Measurements from ENCODE around the gene CELSR2.
A peak's percentile ranks its signal among the peaks of the same experiment; 100 is the strongest.

CELSR2 gene

DNA sequence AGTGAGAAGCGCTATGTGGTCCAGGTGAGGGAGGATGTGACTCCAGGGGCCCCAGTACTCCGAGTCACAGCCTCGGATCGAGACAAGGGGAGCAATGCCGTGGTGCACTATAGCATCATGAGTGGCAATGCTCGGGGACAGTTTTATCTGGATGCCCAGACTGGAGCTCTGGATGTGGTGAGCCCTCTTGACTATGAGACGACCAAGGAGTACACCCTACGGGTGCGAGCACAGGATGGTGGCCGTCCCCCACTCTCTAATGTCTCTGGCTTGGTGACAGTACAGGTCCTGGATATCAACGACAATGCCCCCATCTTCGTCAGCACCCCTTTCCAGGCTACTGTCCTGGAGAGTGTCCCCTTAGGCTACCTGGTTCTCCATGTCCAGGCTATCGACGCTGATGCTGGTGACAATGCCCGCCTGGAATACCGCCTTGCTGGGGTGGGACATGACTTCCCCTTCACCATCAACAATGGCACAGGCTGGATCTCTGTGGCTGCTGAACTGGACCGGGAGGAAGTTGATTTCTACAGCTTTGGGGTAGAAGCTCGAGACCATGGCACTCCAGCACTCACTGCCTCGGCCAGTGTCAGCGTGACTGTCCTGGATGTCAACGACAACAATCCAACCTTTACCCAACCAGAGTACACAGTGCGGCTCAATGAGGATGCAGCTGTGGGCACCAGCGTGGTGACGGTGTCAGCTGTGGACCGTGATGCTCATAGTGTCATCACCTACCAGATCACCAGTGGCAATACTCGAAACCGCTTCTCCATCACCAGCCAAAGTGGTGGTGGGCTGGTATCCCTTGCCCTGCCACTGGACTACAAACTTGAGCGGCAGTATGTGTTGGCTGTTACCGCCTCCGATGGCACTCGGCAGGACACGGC lies 2.2 kb downstream of the CELSR2 start:
- H3K9me3 ChIP-seq (ENCODE audit: control extremely low read depth in 1 of 5, control insufficient read depth in 4 of 5, insufficient read depth in 2 of 5, low read depth in 1 of 5, low read length in 4 of 5): peaks cover 0 to 2% (median 0%) of the 10 kb centered on the region in 5 experiments
- H3K27me3 ChIP-seq (replicated peaks in 2 of 5; ENCODE audit: control insufficient read depth in 4 of 5, insufficient read depth in 5 of 5, low read length in 4 of 5): peaks cover 0 to 95% (median 28%) of the 10 kb centered on the region in 5 experiments
- POLR2A ChIA-PET: no interaction called here

DNA sequence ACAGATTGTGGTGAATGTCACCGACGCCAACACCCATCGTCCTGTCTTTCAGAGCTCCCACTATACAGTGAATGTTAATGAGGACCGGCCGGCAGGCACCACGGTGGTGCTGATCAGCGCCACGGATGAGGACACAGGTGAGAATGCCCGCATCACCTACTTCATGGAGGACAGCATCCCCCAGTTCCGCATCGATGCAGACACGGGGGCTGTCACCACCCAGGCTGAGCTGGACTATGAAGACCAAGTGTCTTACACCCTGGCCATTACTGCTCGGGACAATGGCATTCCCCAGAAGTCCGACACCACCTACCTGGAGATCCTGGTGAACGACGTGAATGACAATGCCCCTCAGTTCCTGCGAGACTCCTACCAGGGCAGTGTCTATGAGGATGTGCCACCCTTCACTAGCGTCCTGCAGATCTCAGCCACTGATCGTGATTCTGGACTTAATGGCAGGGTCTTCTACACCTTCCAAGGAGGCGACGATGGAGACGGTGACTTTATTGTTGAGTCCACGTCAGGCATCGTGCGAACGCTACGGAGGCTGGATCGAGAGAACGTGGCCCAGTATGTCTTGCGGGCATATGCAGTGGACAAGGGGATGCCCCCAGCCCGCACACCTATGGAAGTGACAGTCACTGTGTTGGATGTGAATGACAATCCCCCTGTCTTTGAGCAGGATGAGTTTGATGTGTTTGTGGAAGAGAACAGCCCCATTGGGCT lies 3.0 kb downstream of the CELSR2 start:
- DNase-seq: no peak
- H3K27ac ChIP-seq (ENCODE audit: insufficient read depth in 1 of 2, low read depth in 1 of 2, low read length in 2 of 2, poor library complexity in 1 of 2, severe bottlenecking in 2 of 2): no peak overlapping the region
- peaks cover 0 to 13% (median 9%) of the 10 kb centered on the region in 4 experiments for H3K4me1 ChIP-seq (ENCODE audit: control extremely low read depth in 1 of 4, control insufficient read depth in 4 of 4, insufficient read depth in 4 of 4, low read length in 3 of 4)
- H3K36me3 ChIP-seq (ENCODE audit: control insufficient read depth in 4 of 4, insufficient read depth in 4 of 4, low read length in 3 of 4): no peaks in the 10 kb centered on the region
- WGBS (ENCODE audit: insufficient coverage): 97% methylated on average over 31 of the region's 31 CpGs
- no peak overlapping the region for H3K4me3 ChIP-seq (ENCODE audit: control insufficient read depth in 1 of 7, extremely low read depth in 1 of 7, insufficient read depth in 4 of 7, low read depth in 2 of 7, low read length in 6 of 7)
- peaks cover 0 to 87% (median 28%) of the 10 kb centered on the region in 5 experiments for H3K27me3 ChIP-seq (replicated peaks in 2 of 5; ENCODE audit: control insufficient read depth in 4 of 5, insufficient read depth in 5 of 5, low read length in 4 of 5)
- ChIA-PET CTCF (interaction anchor here (1.1 to 2.8 kb wide), 5 partner anchors 9 to 14 kb away, joined by 4 to 15 read pairs (median 5); no protein-coding TSS in a partner anchor), POLR2A (no interaction called here)
- H3K9me3 ChIP-seq (ENCODE audit: control extremely low read depth in 1 of 5, control insufficient read depth in 4 of 5, insufficient read depth in 2 of 5, low read depth in 1 of 5, low read length in 4 of 5): peaks cover 0 to 2% (median 0%) of the 10 kb centered on the region in 5 experiments

More for the DNA sequence above, 2.2 kb downstream of the CELSR2 start:
- no peak for DNase-seq
- 97% methylated on average over 32 of the region's 32 CpGs for WGBS (ENCODE audit: insufficient coverage)
- no peaks in the 10 kb centered on the region for H3K36me3 ChIP-seq (ENCODE audit: control insufficient read depth in 4 of 4, insufficient read depth in 4 of 4, low read length in 3 of 4)
- no peak overlapping the region for H3K27ac ChIP-seq (ENCODE audit: insufficient read depth in 1 of 2, low read depth in 1 of 2, low read length in 2 of 2, poor library complexity in 1 of 2, severe bottlenecking in 2 of 2)
- peaks cover 0 to 13% (median 9%) of the 10 kb centered on the region in 4 experiments for H3K4me1 ChIP-seq (ENCODE audit: control extremely low read depth in 1 of 4, control insufficient read depth in 4 of 4, insufficient read depth in 4 of 4, low read length in 3 of 4)
- CTCF ChIA-PET: interaction anchor here (1.1 to 2.2 kb wide), 4 partner anchors 8 to 13 kb away, joined by 3 to 5 read pairs (median 4); no protein-coding TSS in a partner anchor
- no peak overlapping the region for H3K4me3 ChIP-seq (ENCODE audit: control insufficient read depth in 1 of 7, extremely low read depth in 1 of 7, insufficient read depth in 4 of 7, low read depth in 2 of 7, low read length in 6 of 7)

DNA sequence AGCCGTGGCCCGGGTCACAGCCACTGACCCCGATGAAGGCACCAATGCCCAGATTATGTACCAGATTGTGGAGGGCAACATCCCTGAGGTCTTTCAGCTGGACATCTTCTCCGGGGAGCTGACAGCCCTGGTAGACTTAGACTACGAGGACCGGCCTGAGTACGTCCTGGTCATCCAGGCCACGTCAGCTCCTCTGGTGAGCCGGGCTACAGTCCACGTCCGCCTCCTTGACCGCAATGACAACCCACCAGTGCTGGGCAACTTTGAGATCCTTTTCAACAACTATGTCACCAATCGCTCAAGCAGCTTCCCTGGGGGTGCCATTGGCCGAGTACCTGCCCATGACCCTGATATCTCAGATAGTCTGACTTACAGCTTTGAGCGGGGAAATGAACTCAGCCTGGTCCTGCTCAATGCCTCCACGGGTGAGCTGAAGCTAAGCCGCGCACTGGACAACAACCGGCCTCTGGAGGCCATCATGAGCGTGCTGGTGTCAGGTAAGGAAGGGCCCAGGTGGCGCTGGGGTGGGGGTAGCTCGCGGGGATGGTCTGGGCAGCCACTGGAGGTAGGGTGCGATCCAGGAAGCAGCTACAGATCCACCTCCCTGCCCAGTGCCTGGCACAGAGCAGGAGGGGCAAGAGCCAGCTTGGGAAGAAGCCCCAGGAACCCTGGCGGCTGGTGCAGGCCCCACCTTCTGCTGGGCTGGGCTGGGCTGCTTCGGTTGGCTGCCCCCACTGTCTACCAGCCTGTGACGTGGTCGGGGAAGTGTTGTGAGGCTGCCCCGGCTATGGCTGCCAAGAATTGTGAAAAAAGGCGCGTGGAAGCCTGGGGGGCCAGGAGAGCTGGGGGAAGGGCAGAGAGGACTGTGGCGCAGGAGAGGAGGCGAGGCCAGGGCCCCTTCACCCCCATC lies 3.8 kb downstream of the CELSR2 start:
- CTCF ChIA-PET: interaction anchor here (0.7 to 2.8 kb wide), 7 partner anchors 10 to 147 kb away, joined by 3 to 15 read pairs (median 5); partner anchors contain the start of gene PSRC1
- 92% methylated on average over 32 of the region's 33 CpGs for WGBS (ENCODE audit: insufficient coverage)
- Histone ChIP-seq H3K36me3 (ENCODE audit: control insufficient read depth in 4 of 4, insufficient read depth in 4 of 4, low read length in 3 of 4) (no peaks in the 10 kb centered on the region), H3K9me3 (ENCODE audit: control extremely low read depth in 1 of 5, control insufficient read depth in 4 of 5, insufficient read depth in 2 of 5, low read depth in 1 of 5, low read length in 4 of 5) (peaks cover 0 to 2% (median 0%) of the 10 kb centered on the region in 5 experiments), H3K4me1 (ENCODE audit: control extremely low read depth in 1 of 4, control insufficient read depth in 4 of 4, insufficient read depth in 4 of 4, low read length in 3 of 4) (peaks cover 0 to 13% (median 9%) of the 10 kb centered on the region in 4 experiments), H3K27ac (ENCODE audit: insufficient read depth in 1 of 2, low read depth in 1 of 2, low read length in 2 of 2, poor library complexity in 1 of 2, severe bottlenecking in 2 of 2) (no peak overlapping the region), H3K27me3 (replicated peaks in 2 of 5; ENCODE audit: control insufficient read depth in 4 of 5, insufficient read depth in 5 of 5, low read length in 4 of 5) (peaks cover 0 to 82% (median 22%) of the 10 kb centered on the region in 5 experiments), H3K4me3 (ENCODE audit: control insufficient read depth in 1 of 7, extremely low read depth in 1 of 7, insufficient read depth in 4 of 7, low read depth in 2 of 7, low read length in 6 of 7) (no peak overlapping the region)
- no peak for DNase-seq
- POLR2A ChIA-PET: no interaction called here

DNA sequence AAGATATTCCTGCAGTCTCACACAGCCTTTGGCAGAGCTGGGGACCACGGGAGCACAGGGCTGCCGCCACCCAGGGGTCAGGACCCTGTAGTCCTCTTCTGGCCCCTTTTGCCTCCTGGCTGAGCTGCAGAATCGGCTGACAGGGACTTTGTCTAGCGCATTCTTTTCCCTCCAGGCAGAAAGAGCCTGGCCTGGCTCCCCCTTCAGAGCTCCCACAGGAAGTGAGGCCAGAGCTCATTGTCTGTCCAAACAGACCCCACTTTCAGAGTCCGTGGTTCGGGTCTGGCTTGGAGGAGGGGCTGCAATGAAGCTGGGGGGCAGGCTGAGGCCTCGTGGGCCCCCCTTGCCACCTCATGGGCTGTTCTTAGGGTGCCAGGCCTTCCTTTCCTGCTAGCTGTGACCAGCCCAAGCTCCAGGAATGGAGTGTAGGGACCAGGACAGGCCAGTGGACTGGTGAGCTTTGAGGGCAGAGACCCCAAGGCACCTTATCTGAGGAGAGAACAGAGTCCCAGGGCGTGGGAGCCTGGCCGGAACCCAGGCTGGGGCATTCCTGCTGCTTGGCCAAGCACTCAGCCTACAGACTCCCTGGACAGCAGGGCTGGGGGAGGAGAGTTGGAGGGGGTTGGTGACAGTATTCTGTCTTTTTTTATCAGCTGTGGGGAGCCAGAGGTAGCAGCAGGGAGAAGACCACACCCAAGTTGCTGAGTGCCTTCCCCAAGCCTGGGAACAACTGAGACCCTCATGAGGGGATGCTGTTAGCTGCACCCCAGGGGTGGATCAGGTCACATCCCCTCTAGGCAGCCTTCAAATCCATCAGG lies 4.7 kb downstream of the CELSR2 start:
- no peak for DNase-seq
- peaks cover 0 to 2% (median 0%) of the 10 kb centered on the region in 5 experiments for H3K9me3 ChIP-seq (ENCODE audit: control extremely low read depth in 1 of 5, control insufficient read depth in 4 of 5, insufficient read depth in 2 of 5, low read depth in 1 of 5, low read length in 4 of 5)
- peak overlapping the region in 1 of 2 experiments; percentile 49 for H3K27ac ChIP-seq (ENCODE audit: insufficient read depth in 1 of 2, low read depth in 1 of 2, low read length in 2 of 2, poor library complexity in 1 of 2, severe bottlenecking in 2 of 2)
- WGBS (ENCODE audit: insufficient coverage): 79% methylated on average over 7 of the region's 9 CpGs
- ChIA-PET POLR2A (no interaction called here), CTCF (interaction anchor here (0.7 to 2.8 kb wide), 7 partner anchors 9 to 146 kb away, joined by 3 to 15 read pairs (median 4); partner anchors contain the start of gene PSRC1)
- H3K36me3 ChIP-seq (ENCODE audit: control insufficient read depth in 4 of 4, insufficient read depth in 4 of 4, low read length in 3 of 4): no peaks in the 10 kb centered on the region
- H3K4me1 ChIP-seq (ENCODE audit: control extremely low read depth in 1 of 4, control insufficient read depth in 4 of 4, insufficient read depth in 4 of 4, low read length in 3 of 4): peaks cover 0 to 12% (median 7%) of the 10 kb centered on the region in 4 experiments
- no peak overlapping the region for H3K4me3 ChIP-seq (ENCODE audit: control insufficient read depth in 1 of 7, extremely low read depth in 1 of 7, insufficient read depth in 4 of 7, low read depth in 2 of 7, low read length in 6 of 7)
- H3K27me3 ChIP-seq (replicated peaks in 2 of 5; ENCODE audit: control insufficient read depth in 4 of 5, insufficient read depth in 5 of 5, low read length in 4 of 5): peaks cover 0 to 77% (median 20%) of the 10 kb centered on the region in 5 experiments

DNA sequence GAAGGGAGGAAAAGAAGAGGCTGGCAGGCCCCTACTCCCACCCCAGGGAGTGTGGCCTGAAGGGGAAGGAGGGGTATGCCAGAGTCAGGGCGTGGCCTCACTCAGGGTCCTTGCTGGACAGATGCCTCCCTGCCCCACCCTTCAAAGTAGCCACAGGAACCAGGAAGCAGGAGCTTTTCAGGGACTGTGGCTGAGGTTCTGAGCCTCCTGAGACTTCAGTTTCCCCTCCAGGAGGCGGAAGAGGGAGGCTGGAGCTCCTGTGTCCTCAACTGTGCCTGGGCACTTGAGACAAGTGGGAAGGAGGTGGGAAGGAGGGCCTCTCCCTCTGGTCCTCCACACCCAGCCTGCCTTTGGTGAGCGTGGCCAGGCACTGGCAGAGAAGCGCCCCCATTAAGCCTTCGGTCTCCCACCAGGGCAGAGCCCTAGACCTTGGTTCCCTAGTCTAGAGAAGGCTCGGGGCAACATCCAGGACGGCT lies 5.3 kb downstream of the CELSR2 start:
- H3K9me3 ChIP-seq (ENCODE audit: control extremely low read depth in 1 of 5, control insufficient read depth in 4 of 5, insufficient read depth in 2 of 5, low read depth in 1 of 5, low read length in 4 of 5): peaks cover 0 to 2% (median 0%) of the 10 kb centered on the region in 5 experiments
- 98% methylated on average over 4 of the region's 7 CpGs for whole genome bisulfite sequencing (ENCODE audit: insufficient coverage)
- peaks cover 0 to 72% (median 20%) of the 10 kb centered on the region in 5 experiments for H3K27me3 ChIP-seq (replicated peaks in 2 of 5; ENCODE audit: control insufficient read depth in 4 of 5, insufficient read depth in 5 of 5, low read length in 4 of 5)
- H3K27ac ChIP-seq (ENCODE audit: insufficient read depth in 1 of 2, low read depth in 1 of 2, low read length in 2 of 2, poor library complexity in 1 of 2, severe bottlenecking in 2 of 2): no peak overlapping the region
- DNase-seq: no peak
- ChIA-PET POLR2A (interaction anchor here (0.6 kb wide), 1 partner anchor 292 kb away, joined by 12 read pairs; no protein-coding TSS in a partner anchor), CTCF (interaction anchor here (1.0 to 2.8 kb wide), 4 partner anchors 8 to 143 kb away, joined by 3 to 15 read pairs (median 6); partner anchors contain the start of gene SORT1)
- H3K4me3 ChIP-seq (ENCODE audit: control insufficient read depth in 1 of 7, extremely low read depth in 1 of 7, insufficient read depth in 4 of 7, low read depth in 2 of 7, low read length in 6 of 7): no peak overlapping the region
- H3K4me1 ChIP-seq (ENCODE audit: control extremely low read depth in 1 of 4, control insufficient read depth in 4 of 4, insufficient read depth in 4 of 4, low read length in 3 of 4): peaks cover 0 to 8% (median 3%) of the 10 kb centered on the region in 4 experiments
- H3K36me3 ChIP-seq (ENCODE audit: control insufficient read depth in 4 of 4, insufficient read depth in 4 of 4, low read length in 3 of 4): no peaks in the 10 kb centered on the region
